Right lobe of liver (tissue), 6 donors: ENCODE measurements around the gene KIF1A. TPM values are rescaled to one million over a fixed set of nuclear protein-coding genes. Genes with fewer than 3 reads are reported as not detected.

Source experiments
- ATAC-seq, 4 donors: fragments of 200-7000 bp; cut with Tn5 transposase; one replicate each; pipeline ENCODE4 v1.9.1; 2020; ENCODE audit warnings: mild to moderate bottlenecking in 4 of 4, moderate library complexity in 4 of 4
- DNase-seq, 3 donors: peaks; one replicate each; pipeline ENCODE4 v3.0.0-alpha.2; 2020
- H3K27ac ChIP-seq, 3 donors: fragments of 200-600 bp; one replicate each; pipeline ENCODE4 v1.8.0; 2022
- H3K27me3 ChIP-seq, 2 donors: fragments of 200-600 bp; one replicate each; pipeline ENCODE4 v1.8.0; 2022
- H3K36me3 ChIP-seq, 4 donors: fragments of 200-600 bp; sonication (generic) in 1 of 4; one replicate each; pipeline versions ENCODE4 v1.5.1 to v1.8.0; 2017 to 2022; ENCODE audit warnings: control low read depth in 1 of 4
- H3K4me1 ChIP-seq, 4 donors: fragments of 200-600 bp; sonication (generic) in 1 of 4; one replicate each; pipeline versions ENCODE4 v1.5.1 to v1.8.0; 2017 to 2022; ENCODE audit warnings: control low read depth in 1 of 4
- H3K4me3 ChIP-seq, 3 donors: fragments of 200-600 bp; one replicate each; pipeline ENCODE4 v1.8.0; 2022
- H3K9me3 ChIP-seq, 4 donors: fragments of 200-600 bp; sonication (generic) in 1 of 4; one replicate each; pipeline versions ENCODE4 v1.5.1 to v1.8.0; 2017 to 2022; ENCODE audit warnings: control low read depth in 1 of 4
- POLR2A ChIP-seq: fragments of 450-650 bp; IDR thresholded peaks from one replicate; pipeline ENCODE4 v1.6.1; 2017; ENCODE audit warnings: antibody characterized with exemption, mild to moderate bottlenecking
- WGBS: methylation state at CpG from one replicate; pipeline ENCODE4 v1.1.6; 2018; ENCODE audit warnings: low coverage, low lambda C conversion rate; ENCODE audit not compliant: insufficient coverage; ENCODE audit errors: missing lambda C conversion rate; 5-methylcytosine and 5-hydroxymethylcytosine counted together
- intact Hi-C, 2 donors: fragments of 100-400 bp; cut with DNase I; formaldehyde crosslinking; loops; one replicate each; pipeline versions ENCODE4 v1.11.2 to v1.14.1; 2022
- total RNA-seq, 6 experiments: library from RNA; depleted of rRNA in 2 of 6; stranded (reverse); fragments of >200 nt in 2 of 6; fragmentation: NEBNext Ultra II Directional in 3 of 6; extraction: Animal tissue kit (Norgen Biotek cat#: 25700) in 3 of 6; gene quantifications; one replicate each; pipeline versions ENCODE4 v1.1.0 to v1.2.4, GENCODE V29; 2016 to 2023
- TF ChIP-seq, protein P1 (sequence below), 4 donors: fragments of 200-600 bp in 3 of 4; fragments of 450-650 bp in 1 of 4; IDR thresholded peaks; one replicate each; pipeline versions ENCODE4 v1.5.1 to v1.8.0; 2016 to 2022; ENCODE audit warnings: antibody characterized with exemption in 4 of 4, mild to moderate bottlenecking in 2 of 4
- donor health status: DM: no; HTN: yes; CAD: no.
- donor health status: DM: no; HTN: no; CAD: no.
- donor health status: DM: no; HTN: no; CAD: no.
- donor health status: DM: no; HTN: yes; CAD: no.
- donor health status: DM: no; HTN: yes; CAD: no.

The KIF1A gene
- total RNA-seq, 6 experiments from 2014 or later = 0.31 to 0.87 (median 0.56) TPM

DNA sequence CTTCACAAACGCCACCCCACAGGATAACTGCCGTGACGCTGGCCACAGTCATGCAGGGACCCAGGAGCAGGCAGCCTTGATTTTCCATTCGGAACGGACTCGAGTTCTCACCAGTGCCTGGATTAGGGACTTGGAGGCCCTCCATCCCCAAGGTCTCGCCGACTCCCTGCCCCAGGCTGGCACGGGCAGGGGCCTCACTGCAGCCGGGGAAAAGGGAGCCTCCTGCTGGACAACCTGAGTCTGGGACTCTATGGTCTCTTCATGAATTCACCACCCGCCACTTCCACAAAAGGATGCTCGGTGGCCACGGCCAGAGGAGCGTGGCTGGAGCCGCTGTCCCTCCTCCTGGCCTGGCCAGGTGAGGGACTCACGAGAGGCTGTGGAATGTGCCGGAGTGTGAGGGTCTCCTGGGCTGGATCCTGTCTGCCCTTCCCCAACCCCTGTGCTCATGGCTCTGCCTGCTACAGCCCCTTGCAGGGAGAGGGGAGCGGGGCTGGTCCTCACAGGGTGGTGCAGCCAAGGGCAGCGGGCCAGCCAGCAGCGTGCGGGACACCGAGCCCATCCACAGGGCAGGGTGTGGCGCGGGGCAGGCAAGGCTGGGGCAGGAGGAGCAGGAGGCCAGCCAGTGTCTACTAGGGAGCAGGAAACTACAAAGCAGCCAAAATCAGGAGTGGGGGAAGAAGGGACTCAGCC lies 86.1 kb downstream of the KIF1A start:
- Histone ChIP-seq H3K4me1 (no peaks in the 10 kb centered on the region), H3K36me3 (no peaks in the 10 kb centered on the region), H3K27ac (no peak overlapping the region), H3K9me3 (no peaks in the 10 kb centered on the region), H3K4me3 (no peak overlapping the region), H3K27me3 (no peaks in the 10 kb centered on the region)
- 76% methylated on average over 7 of the region's 24 CpGs for WGBS
- DNase-seq (no peak), ATAC-seq (no peak)
- intact Hi-C loops = no loop called here
- TF ChIP-seq, protein P1, sequence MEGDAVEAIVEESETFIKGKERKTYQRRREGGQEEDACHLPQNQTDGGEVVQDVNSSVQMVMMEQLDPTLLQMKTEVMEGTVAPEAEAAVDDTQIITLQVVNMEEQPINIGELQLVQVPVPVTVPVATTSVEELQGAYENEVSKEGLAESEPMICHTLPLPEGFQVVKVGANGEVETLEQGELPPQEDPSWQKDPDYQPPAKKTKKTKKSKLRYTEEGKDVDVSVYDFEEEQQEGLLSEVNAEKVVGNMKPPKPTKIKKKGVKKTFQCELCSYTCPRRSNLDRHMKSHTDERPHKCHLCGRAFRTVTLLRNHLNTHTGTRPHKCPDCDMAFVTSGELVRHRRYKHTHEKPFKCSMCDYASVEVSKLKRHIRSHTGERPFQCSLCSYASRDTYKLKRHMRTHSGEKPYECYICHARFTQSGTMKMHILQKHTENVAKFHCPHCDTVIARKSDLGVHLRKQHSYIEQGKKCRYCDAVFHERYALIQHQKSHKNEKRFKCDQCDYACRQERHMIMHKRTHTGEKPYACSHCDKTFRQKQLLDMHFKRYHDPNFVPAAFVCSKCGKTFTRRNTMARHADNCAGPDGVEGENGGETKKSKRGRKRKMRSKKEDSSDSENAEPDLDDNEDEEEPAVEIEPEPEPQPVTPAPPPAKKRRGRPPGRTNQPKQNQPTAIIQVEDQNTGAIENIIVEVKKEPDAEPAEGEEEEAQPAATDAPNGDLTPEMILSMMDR (IDR thresholded peaks at IDR 0.05) = no peak
- no peak for TF ChIP-seq POLR2A

DNA sequence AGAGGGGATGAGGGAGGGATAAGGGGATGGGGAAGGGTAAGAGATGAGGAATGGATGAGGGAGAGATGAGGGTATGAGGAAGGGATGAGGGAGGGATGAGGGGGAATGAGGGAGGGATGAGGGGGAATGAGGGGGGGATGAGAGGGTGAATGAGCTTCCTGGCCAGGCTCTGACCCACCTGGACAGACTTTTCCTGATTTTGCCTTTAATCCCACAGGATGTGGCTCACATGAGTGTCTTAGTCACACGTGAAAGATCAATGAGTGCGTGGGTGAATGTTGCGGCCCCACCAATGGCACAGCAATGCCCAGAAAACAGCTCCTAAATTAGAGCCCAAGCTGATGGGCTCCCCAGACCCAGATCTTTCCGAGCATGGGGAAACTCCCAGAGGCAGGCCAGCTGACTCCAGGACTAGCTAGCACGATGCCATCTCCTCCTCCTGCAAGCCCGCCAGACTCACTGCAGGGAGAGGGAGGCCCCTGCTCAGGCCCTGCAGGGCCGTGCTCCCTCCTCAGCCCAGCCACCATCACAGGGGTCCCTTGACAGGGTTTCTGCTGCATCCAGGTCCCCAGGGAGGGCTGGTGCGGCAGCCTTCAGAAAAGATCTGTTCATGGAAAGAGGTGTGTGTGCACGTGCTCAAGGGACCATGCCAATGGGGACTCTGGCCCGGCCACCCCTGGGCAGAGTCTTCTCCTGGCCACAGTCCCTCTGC lies 87.0 kb downstream of the KIF1A start:
- H3K27ac ChIP-seq = no peak overlapping the region
- ATAC-seq = no peak
- H3K4me1 ChIP-seq = no peaks in the 10 kb centered on the region
- no peaks in the 10 kb centered on the region for H3K9me3 ChIP-seq
- TF ChIP-seq, protein P1 (IDR thresholded peaks at IDR 0.05) = no peak
- TF ChIP-seq POLR2A = no peak
- no peak for DNase-seq
- no peaks in the 10 kb centered on the region for H3K27me3 ChIP-seq
- intact Hi-C loops = no loop called here
- H3K36me3 ChIP-seq = no peaks in the 10 kb centered on the region
- H3K4me3 ChIP-seq = no peak overlapping the region
- 80% methylated on average over 1 of the region's 10 CpGs for WGBS

DNA sequence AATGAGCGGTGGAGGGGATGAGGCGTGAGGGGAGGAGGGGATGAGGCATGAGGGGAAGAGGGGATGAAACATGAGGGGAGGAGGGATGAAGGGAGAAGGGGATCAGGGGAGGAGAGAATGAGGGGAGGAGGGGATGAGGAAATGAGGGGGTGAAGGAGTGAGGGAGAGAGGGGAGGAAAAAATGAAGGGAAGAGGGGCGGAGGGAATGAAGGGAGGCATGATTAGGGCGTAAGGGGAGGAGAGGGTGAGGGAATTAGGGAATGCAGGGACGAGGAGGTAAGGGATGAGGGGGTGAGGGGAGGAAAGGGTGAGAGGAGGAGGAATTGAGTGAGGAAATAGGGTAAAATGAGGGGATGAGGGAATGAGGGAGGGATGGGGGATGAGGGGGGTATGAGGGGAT lies 87.8 kb downstream of the KIF1A start:
- no peak for ATAC-seq
- H3K4me3 ChIP-seq = no peak overlapping the region
- intact Hi-C loops = no loop called here

DNA sequence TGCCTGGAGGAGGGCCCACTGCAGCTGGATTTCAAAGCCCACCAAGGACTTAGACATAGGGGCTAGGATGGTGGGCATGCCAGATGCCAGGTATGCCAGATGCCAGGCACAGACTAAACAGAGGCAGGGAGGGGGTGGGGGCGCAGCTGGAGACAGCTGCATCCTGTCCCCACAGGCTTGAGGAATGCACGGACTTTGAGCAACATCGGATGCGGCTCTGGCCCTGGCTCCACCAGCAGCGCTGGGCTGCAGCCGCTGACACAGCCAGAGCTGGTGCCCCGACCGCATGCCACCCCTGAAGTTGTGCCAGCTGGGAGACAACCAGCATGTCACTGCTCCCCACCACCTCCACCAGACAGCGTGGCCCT lies 88.9 kb downstream of the KIF1A start:
- no peak for DNase-seq
- Histone ChIP-seq H3K4me1 (no peaks in the 10 kb centered on the region), H3K36me3 (no peaks in the 10 kb centered on the region), H3K27me3 (no peaks in the 10 kb centered on the region), H3K27ac (no peak overlapping the region), H3K9me3 (no peaks in the 10 kb centered on the region), H3K4me3 (no peak overlapping the region)
- no CpG with 5 or more reads among the region's 9 CpGs for WGBS
- no peak for ATAC-seq
- TF ChIP-seq, protein P1 (IDR thresholded peaks at IDR 0.05) = no peak
- TF ChIP-seq POLR2A = no peak
- intact Hi-C loops = no loop called here

More for the DNA sequence above, 87.8 kb downstream of the KIF1A start:
- no peaks in the 10 kb centered on the region for H3K4me1 ChIP-seq
- no peak overlapping the region for H3K27ac ChIP-seq
- H3K27me3 ChIP-seq = no peaks in the 10 kb centered on the region
- WGBS = 75% methylated on average over 5 of the region's 5 CpGs
- no peak for DNase-seq
- H3K36me3 ChIP-seq = no peaks in the 10 kb centered on the region
- TF ChIP-seq, protein P1 (IDR thresholded peaks at IDR 0.05) = no peak
- TF ChIP-seq POLR2A = no peak
- H3K9me3 ChIP-seq = no peaks in the 10 kb centered on the region
